ENCODE measurements around the gene CD7. TPM values are rescaled to one million over a fixed set of nuclear protein-coding genes. Genes with fewer than 3 reads are reported as not detected.

Gene CD7
- total and polyA plus RNA-seq, 9 of the 15 experiments (the other 6 are each of a cell fraction or from before 2014, with no cell fraction given), result 0.21 to 0.35 TPM; not detected in 7

GRCh38 chr17:82356845-82357355 is 39.5 kb upstream of the CD7 start (continued):
- TF ChIP-seq, protein P1, sequence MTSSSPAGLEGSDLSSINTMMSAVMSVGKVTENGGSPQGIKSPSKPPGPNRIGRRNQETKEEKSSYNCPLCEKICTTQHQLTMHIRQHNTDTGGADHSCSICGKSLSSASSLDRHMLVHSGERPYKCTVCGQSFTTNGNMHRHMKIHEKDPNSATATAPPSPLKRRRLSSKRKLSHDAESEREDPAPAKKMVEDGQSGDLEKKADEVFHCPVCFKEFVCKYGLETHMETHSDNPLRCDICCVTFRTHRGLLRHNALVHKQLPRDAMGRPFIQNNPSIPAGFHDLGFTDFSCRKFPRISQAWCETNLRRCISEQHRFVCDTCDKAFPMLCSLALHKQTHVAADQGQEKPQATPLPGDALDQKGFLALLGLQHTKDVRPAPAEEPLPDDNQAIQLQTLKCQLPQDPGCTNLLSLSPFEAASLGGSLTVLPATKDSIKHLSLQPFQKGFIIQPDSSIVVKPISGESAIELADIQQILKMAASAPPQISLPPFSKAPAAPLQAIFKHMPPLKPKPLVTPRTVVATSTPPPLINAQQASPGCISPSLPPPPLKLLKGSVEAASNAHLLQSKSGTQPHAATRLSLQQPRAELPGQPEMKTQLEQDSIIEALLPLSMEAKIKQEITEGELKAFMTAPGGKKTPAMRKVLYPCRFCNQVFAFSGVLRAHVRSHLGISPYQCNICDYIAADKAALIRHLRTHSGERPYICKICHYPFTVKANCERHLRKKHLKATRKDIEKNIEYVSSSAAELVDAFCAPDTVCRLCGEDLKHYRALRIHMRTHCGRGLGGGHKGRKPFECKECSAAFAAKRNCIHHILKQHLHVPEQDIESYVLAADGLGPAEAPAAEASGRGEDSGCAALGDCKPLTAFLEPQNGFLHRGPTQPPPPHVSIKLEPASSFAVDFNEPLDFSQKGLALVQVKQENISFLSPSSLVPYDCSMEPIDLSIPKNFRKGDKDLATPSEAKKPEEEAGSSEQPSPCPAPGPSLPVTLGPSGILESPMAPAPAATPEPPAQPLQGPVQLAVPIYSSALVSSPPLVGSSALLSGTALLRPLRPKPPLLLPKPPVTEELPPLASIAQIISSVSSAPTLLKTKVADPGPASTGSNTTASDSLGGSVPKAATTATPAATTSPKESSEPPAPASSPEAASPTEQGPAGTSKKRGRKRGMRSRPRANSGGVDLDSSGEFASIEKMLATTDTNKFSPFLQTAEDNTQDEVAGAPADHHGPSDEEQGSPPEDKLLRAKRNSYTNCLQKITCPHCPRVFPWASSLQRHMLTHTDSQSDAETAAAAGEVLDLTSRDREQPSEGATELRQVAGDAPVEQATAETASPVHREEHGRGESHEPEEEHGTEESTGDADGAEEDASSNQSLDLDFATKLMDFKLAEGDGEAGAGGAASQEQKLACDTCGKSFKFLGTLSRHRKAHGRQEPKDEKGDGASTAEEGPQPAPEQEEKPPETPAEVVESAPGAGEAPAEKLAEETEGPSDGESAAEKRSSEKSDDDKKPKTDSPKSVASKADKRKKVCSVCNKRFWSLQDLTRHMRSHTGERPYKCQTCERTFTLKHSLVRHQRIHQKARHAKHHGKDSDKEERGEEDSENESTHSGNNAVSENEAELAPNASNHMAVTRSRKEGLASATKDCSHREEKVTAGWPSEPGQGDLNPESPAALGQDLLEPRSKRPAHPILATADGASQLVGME (CRISPR knock-in tag; IDR thresholded peaks at IDR 0.05), result no peak
- TF ChIP-seq, protein P2, sequence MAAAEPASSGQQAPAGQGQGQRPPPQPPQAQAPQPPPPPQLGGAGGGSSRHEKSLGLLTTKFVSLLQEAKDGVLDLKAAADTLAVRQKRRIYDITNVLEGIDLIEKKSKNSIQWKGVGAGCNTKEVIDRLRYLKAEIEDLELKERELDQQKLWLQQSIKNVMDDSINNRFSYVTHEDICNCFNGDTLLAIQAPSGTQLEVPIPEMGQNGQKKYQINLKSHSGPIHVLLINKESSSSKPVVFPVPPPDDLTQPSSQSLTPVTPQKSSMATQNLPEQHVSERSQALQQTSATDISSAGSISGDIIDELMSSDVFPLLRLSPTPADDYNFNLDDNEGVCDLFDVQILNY (CRISPR knock-in tag; IDR thresholded peaks at IDR 0.05), result no peak

Measured in K562 (cell line).